GM18526 (cell line): ENCODE results near the gene C14orf132.

Experiments used
- POLR2A ChIP-seq: IDR thresholded peaks from 3 replicates; pipeline ENCODE4 v1.6.1; 2011; ENCODE audit not compliant: insufficient read length; ENCODE audit errors: extremely low read depth

The C14orf132 gene

DNA sequence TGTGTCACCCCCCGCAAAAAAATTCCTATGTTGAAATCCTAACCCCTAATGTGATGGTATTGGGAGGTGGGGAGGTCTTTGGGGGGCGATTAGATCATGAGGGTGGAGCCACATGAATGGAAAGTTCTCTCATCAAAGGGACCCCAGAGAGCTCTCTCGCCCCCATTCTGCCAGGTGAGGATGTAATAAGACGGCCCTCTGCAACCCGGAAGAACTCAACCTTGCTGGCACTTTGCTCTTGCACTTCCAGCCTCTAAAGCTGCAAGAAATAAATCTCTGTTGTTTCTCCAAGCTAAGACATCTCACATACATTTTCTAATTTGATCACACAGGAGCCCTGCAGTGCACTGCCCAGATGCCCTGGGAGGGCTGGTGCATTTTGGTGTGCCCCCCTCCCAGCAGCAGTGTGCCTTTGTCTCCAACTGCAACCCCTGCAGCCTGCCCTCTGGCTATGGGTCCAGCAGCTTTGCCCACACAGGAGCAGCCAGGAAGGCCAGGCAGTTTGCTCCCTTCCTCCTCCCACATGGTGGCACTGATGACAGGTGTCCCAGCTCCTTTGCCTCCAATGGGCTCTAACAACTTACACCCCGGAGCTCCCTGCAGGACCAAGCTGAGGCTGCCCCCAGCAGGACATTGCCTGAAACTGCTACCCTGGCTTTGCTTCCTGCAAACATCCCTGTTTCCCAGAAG, 59.3 kb downstream of the C14orf132 start:
- no peak for TF ChIP-seq POLR2A

GRCh38 chr14:96098999-96099335, 59.8 kb downstream of the C14orf132 start:
- no peak for TF ChIP-seq POLR2A

DNA sequence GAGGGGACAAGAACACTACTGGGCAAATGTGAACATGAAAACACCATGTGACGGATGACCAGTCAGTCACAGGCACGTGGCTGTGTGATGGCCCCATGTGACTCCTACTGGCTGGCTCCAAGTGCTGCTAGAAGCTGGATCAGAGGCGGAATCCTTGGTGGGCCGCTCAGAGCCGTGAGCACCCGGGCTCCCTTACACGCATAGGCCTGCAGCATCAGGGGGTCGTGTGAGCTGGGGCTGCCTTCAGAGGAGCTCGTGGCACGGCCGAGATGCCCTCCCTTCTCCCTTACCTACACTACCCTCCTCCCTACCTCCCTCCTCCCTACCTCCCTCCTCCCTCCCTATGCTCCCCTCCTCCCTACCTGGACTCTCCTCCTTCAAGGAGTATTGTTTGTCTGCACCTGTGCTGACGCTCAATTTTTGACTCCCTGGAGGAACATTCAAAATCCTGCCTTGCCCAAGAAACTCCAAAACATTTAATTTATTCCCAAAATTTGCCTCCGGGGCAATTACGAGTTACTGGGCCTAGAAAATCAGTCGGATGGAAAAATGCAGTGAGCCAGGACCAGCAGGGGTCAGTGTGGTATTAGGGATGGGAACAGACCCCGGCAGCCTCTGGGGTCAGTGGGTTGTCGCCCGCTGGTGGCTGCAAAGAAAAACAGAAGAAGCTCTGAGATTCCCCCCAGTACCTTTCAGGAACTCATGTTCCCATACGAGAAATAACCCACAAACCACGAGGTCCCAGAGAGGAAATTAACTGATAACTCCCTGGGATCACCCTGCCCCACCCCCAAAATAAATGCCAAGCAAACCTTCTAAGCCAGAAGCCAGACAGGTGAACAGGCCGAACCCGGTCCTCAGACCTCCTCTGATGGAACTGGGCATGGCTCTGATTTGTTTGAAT, 61.3 kb downstream of the C14orf132 start:
- TF ChIP-seq POLR2A, result no peak

- no peak for TF ChIP-seq POLR2A
Measured at GRCh38 chr14:96102081-96102856, 63.1 kb downstream of the C14orf132 start.

- no peak for TF ChIP-seq POLR2A
Measured at GRCh38 chr14:96103075-96103474, 63.9 kb downstream of the C14orf132 start.

GRCh38 chr14:96103560-96104460, 64.6 kb downstream of the C14orf132 start:
- no peak for TF ChIP-seq POLR2A

- no peak for TF ChIP-seq POLR2A
Measured at GRCh38 chr14:96104469-96105057, 65.4 kb downstream of the C14orf132 start.

DNA sequence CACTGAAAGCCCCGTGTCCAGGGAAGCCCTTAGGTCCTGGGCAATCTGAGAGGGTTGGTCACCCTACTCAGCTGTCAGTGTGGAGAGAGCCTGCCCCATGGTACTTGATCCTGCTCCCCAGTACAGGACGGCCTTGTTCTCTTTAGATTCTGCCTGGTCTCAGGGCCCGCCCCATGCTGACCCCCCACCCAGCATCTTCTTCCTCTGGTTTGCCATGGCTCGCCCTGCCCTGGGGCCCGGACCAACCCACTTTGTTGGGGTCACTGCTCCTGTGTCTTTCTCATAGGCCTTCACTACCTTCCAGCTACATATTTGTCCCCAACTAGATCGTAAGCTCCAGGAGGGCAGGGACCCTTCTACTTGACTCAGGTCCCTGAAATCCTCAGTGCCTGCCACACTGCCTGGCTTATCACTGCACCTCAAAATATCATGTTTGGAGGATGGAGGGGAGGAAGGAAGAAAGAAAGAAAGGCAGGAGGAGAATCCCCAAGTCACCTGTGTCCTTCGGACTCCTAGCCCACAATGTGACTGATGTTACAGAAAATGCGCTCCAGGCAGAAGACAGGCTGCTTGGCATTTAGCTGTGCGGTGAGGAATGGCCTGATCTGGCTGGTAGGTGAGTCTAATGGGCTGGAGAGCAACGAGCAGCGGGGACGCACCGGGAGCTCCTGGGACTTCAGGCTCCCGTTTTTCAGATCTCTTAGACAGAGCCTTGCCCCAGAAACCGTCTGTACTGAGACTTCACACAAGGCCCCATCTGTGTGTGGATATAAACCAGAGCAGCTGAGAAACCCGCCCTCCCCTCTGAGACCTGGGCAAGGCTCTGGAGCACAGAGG, 66.1 kb downstream of the C14orf132 start:
- TF ChIP-seq POLR2A, result no peak

GRCh38 chr14:96105926-96106441, 66.8 kb downstream of the C14orf132 start:
- no peak for TF ChIP-seq POLR2A

- TF ChIP-seq POLR2A, result no peak
Measured at GRCh38 chr14:96106891-96107290, 67.7 kb downstream of the C14orf132 start.

- TF ChIP-seq POLR2A, result no peak
Measured at GRCh38 chr14:96108061-96108795, 69.1 kb downstream of the C14orf132 start.

- TF ChIP-seq POLR2A, result no peak
Measured at GRCh38 chr14:96108911-96109310, 69.7 kb downstream of the C14orf132 start.
